ENCODE data around the gene HOXC4. TPM values are rescaled to one million over a fixed set of nuclear protein-coding genes. Genes with fewer than 3 reads are reported as not detected.

Gene HOXC4
- total RNA-seq, 4 donors from 2014 or later: 0.69 to 5.7 (median 2.7) TPM

GRCh38 chr12:54025499-54026405 is 27.9 kb upstream of the HOXC4 start:
- WGBS, 2 donors (ENCODE audit: low coverage in 1 of 2): 22 to 30% methylated on average over 5 to 7 of the region's 7 CpGs
- no peak overlapping the region for H3K4me3 ChIP-seq
- no peaks in the 10 kb centered on the region for H3K36me3 ChIP-seq
- H3K4me1 ChIP-seq: peaks cover 0 to 20% (median 0%) of the 10 kb centered on the region in 3 donors
- TF ChIP-seq, protein P1, sequence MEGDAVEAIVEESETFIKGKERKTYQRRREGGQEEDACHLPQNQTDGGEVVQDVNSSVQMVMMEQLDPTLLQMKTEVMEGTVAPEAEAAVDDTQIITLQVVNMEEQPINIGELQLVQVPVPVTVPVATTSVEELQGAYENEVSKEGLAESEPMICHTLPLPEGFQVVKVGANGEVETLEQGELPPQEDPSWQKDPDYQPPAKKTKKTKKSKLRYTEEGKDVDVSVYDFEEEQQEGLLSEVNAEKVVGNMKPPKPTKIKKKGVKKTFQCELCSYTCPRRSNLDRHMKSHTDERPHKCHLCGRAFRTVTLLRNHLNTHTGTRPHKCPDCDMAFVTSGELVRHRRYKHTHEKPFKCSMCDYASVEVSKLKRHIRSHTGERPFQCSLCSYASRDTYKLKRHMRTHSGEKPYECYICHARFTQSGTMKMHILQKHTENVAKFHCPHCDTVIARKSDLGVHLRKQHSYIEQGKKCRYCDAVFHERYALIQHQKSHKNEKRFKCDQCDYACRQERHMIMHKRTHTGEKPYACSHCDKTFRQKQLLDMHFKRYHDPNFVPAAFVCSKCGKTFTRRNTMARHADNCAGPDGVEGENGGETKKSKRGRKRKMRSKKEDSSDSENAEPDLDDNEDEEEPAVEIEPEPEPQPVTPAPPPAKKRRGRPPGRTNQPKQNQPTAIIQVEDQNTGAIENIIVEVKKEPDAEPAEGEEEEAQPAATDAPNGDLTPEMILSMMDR (IDR thresholded peaks at IDR 0.05): no peak
- no peak for TF ChIP-seq EP300 (IDR thresholded peaks at IDR 0.05)
- no peak for TF ChIP-seq POLR2AphosphoS5 (IDR thresholded peaks at IDR 0.05)
- TF ChIP-seq POLR2A (IDR thresholded peaks at IDR 0.05): no peak
- no peaks in the 10 kb centered on the region for H3K9me3 ChIP-seq
- H3K27me3 ChIP-seq: peaks cover 100% of the 10 kb centered on the region
- ATAC-seq: no peak
- no peak overlapping the region for H3K27ac ChIP-seq

DNA sequence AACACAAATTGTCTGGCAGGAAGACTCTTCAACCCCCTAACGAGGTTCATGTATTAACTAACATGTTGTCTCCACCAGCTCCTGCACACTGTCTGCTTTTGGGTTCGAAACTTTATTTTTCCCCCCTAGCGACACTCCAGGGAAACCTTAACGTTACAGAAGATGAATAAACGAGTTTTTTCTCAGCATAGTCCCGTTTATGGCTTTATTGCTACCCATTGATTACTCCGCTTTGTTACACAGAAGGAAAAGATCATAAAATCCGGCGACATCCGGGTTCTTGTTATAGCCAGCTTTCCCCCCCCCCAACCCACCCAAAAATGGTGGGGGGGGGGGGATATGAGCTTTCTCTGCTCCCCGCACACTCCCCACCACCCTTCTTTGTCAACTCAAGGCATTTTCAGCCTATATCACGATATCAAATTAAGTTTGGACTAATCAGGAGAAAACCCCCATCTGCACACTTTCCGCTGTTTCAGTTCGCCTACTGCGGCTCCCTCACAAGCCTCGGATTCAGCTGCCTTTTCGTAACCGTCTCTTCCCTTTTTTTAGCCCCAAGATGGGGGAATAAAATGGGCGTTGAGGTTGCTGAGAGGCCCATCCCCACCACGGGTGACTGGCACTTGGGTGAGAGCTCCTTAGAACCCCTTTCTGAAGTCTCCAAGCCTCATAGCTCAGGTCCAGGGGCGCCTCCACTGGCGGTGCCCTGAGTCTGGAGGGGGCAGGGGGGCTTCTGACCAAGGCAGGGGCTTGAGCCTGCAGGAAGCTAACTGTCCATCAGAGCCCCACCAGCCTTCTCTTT is 26.8 kb upstream of the HOXC4 start:
- Histone ChIP-seq H3K9me3 (no peaks in the 10 kb centered on the region), H3K27ac (no peak overlapping the region), H3K4me1 (peaks cover 0 to 20% (median 0%) of the 10 kb centered on the region in 3 donors), H3K27me3 (peaks cover 100% of the 10 kb centered on the region), H3K4me3 (no peak overlapping the region), H3K36me3 (no peaks in the 10 kb centered on the region)
- TF ChIP-seq, protein P1 (IDR thresholded peaks at IDR 0.05): no peak
- TF ChIP-seq EP300 (IDR thresholded peaks at IDR 0.05) (no peak), POLR2AphosphoS5 (IDR thresholded peaks at IDR 0.05) (no peak)
- ATAC-seq: no peak
- WGBS, 2 donors (ENCODE audit: low coverage in 1 of 2): 16 to 33% methylated on average over 14 to 19 of the region's 22 CpGs

DNA sequence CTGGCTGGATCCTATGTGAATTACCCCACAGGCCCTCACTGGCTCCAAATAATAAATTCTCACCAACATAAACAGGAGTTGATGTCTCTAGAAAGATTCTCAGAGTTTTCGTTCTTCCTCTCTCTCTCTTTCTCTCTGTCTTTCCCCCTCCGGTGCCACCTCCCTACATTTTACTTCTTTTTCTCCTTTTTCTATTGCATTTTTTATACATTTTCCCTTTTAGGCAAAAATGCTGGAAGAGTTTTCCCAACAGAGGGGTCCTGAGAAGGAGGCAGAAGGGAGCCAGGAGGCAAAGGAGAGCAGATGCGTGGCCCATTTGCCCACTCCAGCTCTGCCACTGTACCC is 26.2 kb upstream of the HOXC4 start:
- no peak overlapping the region for H3K4me3 ChIP-seq
- no peaks in the 10 kb centered on the region for H3K36me3 ChIP-seq
- TF ChIP-seq EP300 (IDR thresholded peaks at IDR 0.05): no peak
- TF ChIP-seq, protein P1 (IDR thresholded peaks at IDR 0.05): no peak
- TF ChIP-seq POLR2AphosphoS5 (IDR thresholded peaks at IDR 0.05): no peak
- TF ChIP-seq POLR2A (IDR thresholded peaks at IDR 0.05): no peak
- WGBS, 2 donors (ENCODE audit: low coverage in 1 of 2): 44 to 56% methylated on average over 3 of the region's 3 CpGs
- H3K27me3 ChIP-seq: peaks cover 100% of the 10 kb centered on the region
- H3K9me3 ChIP-seq: peaks cover 0 to under 1% (median 0%) of the 10 kb centered on the region in 3 donors
- no peak for ATAC-seq
- H3K4me1 ChIP-seq: peaks cover 0 to 23% (median 0%) of the 10 kb centered on the region in 3 donors
- H3K27ac ChIP-seq: no peak overlapping the region

DNA sequence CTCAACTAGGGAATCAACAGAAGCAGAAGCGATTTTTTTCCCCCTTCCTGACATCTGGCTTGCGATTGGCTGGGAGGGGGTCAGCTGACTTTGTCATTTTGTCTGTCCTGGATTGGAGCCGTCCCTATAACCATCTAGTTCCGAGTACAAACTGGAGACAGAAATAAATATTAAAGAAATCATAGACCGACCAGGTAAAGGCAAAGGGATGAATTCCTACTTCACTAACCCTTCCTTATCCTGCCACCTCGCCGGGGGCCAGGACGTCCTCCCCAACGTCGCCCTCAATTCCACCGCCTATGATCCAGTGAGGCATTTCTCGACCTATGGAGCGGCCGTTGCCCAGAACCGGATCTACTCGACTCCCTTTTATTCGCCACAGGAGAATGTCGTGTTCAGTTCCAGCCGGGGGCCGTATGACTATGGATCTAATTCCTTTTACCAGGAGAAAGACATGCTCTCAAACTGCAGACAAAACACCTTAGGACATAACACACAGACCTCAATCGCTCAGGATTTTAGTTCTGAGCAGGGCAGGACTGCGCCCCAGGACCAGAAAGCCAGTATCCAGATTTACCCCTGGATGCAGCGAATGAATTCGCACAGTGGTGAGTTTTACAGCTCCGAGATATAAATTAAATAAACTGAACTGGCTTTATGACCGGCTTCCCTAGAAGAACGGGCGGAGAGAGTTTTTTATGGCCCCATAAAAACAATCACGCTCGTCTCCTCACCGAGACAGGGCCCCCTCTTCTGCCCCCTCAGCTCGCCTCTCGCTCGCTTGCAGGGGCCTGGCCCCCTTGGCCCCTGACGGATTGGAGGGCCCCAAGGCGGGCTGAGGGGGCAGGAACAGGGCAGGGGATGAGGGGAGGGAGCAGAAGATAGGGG is 25.1 kb upstream of the HOXC4 start, which contains the start of gene HOXC6:
Gene HOXC6, plus strand, starts transcription at position 127 of the 888 bp plus-strand sequence. Its CDS starts 82 bp downstream, at position 209.
- TF ChIP-seq, protein P1 (IDR thresholded peaks at IDR 0.05): no peak
- TF ChIP-seq EP300 (IDR thresholded peaks at IDR 0.05) (no peak), POLR2A (IDR thresholded peaks at IDR 0.05) (no peak), POLR2AphosphoS5 (IDR thresholded peaks at IDR 0.05) (no peak)
- no peak for ATAC-seq
- Histone ChIP-seq H3K9me3 (peaks cover 0 to 4% (median 0%) of the 10 kb centered on the region in 3 donors), H3K36me3 (no peaks in the 10 kb centered on the region), H3K27ac (no peak within 1 kb of the TSS), H3K27me3 (peaks cover 99% of the 10 kb centered on the region), H3K4me1 (peaks cover 0 to 34% (median 0%) of the 10 kb centered on the region in 3 donors), H3K4me3 (peak within 1 kb of the TSS in 1 of 2 donors; percentile 37)
- WGBS, 2 donors (ENCODE audit: low coverage in 1 of 2): 6 to 9% methylated on average over 19 to 26 of the region's 36 CpGs
